Measurements from ENCODE around the gene SCD5.

DNA sequence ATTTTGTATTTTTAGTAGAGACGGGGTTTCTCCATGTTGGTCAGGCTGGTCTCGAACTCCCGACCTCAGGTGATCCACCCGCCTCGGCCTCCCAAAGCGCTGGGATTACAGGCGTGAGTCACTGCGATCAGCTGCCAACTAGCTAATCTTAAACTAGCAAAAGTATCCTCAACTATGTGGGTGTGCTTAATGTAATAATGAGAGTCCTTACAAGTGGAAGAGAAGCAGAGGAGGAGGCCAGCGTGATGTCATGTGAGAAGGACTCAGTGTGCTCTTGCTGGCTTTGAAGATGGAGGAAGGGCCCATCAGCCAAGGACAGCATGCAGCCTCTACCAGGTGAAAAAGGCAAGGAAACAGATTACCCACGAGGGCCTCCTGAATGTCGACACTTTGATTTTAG, 19.6 kb downstream of the SCD5 start:
- TF ChIP-seq EZH2 (optimal IDR thresholded peaks at IDR 0.05; ENCODE audit: low read depth, low read length) (no peak), EZH2phosphoT487 (IDR thresholded peaks at IDR 0.05; ENCODE audit: low read length) (no peak)
- TF ChIP-seq, protein P1, sequence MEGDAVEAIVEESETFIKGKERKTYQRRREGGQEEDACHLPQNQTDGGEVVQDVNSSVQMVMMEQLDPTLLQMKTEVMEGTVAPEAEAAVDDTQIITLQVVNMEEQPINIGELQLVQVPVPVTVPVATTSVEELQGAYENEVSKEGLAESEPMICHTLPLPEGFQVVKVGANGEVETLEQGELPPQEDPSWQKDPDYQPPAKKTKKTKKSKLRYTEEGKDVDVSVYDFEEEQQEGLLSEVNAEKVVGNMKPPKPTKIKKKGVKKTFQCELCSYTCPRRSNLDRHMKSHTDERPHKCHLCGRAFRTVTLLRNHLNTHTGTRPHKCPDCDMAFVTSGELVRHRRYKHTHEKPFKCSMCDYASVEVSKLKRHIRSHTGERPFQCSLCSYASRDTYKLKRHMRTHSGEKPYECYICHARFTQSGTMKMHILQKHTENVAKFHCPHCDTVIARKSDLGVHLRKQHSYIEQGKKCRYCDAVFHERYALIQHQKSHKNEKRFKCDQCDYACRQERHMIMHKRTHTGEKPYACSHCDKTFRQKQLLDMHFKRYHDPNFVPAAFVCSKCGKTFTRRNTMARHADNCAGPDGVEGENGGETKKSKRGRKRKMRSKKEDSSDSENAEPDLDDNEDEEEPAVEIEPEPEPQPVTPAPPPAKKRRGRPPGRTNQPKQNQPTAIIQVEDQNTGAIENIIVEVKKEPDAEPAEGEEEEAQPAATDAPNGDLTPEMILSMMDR (IDR thresholded peaks at IDR 0.05; ENCODE audit: low read length): no peak
